Iris pigment epithelial cell (primary cell): ENCODE measurements around the gene ADAP1.

ENCODE experiments used
- DNase-seq: peaks from one replicate; pipeline ENCODE4 v3.0.0-alpha.2; 2011; ENCODE audit warnings: low read depth

ADAP1 gene

DNA sequence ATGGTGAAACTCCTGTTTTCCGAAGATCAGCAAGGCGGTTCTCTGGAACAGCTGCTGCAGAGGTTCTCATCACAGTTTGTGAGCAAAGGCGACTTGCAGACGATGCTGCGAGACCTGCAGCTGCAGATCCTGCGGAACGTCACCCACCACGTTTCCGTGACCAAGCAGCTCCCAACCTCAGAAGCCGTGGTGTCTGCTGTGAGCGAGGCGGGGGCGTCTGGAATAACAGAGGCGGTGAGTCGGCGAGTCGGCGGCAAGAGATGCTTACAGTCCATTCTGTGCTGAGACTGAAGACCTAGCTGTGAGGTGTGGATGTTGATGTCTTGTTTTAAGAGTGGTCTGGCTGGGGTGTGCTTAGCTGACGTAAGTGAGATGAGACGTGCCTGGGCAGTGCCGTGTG is 94.3 kb downstream of the ADAP1 start:
- DNase-seq, result no peak

DNA sequence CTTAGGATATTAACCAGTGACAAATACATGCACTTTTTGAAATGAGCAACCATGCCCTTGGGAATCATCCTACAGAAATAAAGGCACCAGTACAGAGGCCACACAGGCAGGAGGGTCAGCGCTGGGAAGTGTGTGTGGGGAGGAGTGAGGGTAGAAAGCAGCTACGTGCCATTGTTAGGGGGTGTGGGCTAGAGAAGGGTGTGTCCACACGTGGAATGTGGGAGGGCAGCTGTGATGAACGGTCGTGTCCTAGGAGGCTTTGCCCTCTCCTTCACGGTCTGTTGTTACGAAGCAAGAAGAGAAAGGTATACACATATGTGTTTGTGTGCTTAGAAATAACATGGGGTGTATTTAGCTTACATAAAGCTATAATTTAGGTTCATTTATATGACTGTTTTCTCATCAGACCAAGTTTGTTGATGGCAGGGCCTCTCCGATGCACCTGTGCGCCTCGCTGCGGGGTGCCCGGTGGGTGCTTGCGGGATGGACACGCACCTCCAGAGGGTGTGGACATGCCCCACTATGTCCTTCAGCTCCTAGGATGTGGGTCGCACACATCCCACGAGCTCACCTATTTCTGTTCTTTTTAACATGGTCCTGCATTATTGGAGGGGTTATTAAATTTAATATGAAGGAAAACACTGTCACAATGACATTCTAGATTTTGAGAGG is 95.0 kb downstream of the ADAP1 start:
- no peak for DNase-seq

DNA sequence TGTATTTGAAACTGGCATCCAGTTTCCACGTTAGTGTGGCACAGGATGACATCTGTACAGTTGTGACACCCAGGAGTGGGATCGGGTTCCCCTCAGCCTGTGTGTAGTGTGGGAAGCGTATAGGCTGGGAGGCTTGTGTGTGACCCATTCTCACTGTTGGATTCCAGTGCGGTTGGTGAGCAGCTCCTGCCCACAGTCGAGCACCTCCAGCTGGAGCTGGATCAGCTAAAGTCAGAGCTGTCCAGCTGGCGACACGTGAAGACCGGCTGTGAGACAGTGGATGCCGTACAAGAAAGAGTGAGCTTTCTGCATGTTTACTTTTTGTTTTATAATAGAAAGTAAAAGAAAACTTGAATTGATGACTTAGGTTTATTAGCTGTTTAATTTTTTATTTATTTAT is 96.8 kb downstream of the ADAP1 start:
- DNase-seq, result no peak

DNA sequence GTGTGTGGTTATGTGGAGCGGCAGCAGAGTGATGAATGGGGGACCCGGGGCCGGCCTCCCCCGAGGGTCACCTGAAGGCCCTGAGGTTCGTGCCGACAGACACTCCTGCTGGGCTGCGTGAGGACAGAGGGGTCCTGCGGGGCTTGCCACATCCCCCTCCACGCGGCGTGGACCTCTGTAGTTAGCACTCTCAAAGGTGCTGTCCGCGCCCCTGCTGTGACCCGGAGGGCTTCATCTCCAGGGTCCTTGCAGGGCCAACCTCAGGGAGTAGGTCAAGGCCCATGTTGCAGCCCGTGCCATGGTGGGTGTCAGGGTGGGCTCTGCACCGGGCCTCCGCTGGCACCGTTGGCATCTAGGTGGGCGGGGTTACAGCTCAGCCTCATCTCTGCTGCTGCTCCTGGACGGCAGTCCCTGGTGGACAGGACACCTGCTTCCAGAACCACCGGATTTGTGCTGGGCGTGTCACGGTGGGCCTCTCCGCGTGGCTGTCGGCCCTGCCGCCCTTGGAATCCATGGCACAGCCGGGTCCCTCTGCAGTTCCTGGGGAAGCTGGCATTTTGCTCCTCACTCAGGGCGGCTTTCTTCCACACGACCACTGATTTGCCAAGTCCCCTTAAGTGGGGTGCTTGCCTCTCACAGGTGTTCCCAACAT is 97.9 kb downstream of the ADAP1 start:
- no peak for DNase-seq

DNA sequence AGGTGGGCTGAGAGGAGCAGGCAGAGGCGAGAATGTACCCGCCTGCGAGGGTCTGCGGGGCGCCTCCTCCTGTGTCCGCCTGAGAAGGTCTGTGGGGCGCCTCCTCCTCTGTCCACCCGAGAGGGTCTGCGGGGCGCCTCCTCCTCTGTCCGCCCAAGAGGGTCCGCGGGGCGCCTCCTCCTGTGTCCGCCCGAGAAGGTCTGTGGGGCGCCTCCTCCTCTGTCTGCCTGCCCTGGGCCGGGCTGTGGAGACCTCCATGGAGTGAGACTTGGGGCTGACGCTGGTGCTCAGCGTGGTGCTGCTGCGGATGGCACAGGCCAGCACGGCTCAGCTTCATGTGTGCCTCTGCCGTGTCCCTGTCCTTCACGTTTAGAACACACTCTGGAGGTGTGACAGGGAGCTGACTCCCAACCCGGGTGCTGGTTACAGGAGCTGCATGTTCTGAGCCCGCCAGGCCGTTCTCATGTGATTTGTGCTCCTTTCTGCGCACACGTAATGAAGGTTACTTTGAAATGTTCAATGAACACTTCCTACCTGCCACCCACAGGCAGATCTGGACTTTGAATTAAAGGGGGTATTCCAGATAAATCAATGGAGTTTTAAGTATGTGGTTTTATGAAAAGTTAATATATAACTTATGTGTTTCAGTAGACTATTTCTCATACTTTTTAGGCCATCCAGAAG is 98.7 kb downstream of the ADAP1 start:
- DNase-seq, result no peak

DNA sequence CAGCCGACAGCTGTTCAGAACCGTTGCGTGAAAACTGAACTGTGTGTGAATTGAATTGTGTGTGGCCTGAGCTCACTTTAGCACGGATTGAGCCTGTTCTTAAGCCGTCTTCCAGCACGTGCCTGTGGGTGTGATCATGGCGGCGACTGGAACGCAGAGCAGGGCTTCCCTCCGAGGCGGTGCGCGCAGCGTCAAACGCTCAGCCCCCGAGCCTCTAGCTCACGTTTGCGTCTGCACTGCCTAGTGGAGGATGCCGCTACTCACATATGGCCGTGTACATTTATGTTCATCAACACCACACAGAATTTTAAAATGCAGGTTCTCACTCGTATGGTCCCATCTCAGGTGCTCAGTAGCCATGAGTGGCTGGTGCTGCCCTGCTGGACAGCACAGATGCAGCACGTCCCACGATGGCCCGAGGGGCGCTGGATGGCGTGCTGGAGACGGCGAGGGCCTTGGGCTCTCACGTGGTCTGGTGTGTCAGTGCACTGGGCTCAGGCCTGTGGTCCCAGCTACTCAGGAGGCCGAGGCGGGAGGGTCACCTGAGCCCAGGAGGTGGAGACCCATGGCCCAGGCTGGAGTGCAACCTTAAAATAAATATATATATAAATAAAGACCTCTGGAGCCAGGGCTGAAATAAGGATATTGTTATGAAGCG is 100.2 kb downstream of the ADAP1 start:
- DNase-seq, result no peak

DNA sequence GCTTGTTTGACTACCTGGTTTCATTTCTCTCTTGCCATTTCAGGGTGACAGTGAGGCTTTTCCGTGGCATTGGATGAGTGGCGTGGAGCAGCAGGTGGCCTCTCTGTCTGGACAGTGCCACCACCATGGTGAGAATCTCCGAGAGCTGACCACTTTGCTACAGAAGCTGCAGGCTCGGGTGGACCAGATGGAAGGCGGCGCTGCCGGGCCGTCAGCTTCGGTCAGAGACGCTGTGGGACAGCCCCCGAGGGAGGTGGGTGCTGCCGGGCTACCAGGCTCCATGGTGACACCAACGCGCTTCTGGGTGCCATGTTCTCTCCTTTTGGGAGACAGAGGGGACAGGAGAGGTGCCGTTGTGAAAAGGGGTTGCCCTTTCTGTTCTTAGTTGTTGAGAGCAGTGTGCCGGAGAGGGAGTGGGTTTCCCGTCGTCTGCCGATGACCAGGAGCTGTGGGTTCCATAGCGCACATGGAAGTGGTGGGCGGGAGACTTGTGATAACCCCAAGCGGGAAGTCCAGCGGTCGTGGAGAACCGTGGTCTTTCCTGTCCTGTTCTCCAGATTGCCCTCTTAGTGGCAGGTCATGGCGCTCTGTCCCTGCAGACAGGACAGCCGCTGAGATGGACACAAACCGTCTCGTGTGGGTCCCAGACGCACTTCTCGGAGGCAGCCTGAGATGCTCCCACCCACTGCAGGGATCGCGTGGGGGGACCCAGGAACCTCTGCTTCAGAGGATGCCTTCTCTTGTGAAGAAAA is 100.9 kb downstream of the ADAP1 start:
- no peak for DNase-seq

DNA sequence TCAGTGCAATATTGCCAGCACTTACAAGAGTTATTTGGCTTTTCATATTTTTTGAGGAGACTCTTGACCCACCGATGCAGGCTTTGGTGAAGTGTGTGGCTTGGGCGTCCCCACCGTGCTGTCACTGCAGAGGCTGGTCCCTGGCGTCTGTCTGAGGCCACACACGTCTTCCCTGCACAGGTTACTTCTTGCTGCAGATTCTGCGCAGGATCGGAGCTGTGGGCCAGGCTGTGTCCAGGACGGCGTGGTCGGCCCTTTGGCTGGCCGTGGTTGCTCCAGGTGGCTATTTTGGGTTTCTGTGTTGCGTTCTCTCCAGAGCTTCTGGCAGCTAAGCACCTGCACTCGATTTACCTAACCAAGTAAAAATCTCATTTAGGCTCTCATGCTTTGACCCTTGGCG is 103.3 kb downstream of the ADAP1 start:
- DNase-seq, result no peak

DNA sequence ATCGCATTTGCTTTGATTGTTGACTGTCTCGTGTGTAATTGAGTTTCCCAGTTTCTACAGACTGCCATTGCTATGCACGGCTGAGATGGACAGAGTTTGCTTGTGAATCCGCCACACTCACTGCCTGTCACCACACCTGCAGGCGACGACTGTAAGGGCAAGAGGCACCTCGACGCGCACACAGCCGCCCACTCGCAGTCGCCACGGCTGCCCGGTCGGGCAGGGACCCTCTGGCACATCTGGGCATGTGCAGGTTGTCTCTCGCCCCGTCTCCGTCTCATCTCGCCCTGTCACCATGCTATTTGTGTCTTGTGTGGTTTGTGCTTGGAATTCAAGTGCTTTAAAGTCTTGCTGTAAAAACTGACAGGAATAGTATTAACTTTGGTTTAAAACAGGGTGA is 104.7 kb downstream of the ADAP1 start:
- DNase-seq, result no peak

DNA sequence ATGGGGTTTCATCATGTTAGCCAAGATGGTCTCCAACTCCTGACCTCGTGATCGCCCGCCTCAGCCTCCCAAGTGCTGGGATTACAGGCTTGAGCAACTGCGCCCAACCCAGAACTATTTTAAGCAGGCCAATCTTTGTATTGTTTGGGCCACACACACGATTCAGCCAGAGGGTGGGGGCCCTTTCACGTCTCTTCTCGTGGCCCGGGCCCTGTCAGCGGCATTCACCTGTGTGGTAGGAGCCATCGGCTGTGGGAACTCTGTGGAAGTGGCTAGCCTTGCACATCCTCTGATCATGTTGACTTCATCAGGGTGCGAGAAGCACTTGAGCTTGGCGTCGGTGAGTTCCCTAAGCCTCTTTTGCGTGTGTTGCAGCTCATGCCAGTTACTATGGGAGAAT is 105.3 kb downstream of the ADAP1 start:
- no peak for DNase-seq
